ENCODE measurements around the gene SLX4IP. TPM values are rescaled to one million over a fixed set of nuclear protein-coding genes. Genes with fewer than 3 reads are reported as not detected.

The SLX4IP gene
- total RNA-seq, 2 experiments from 2014 or later, result 1.6 to 1.8 TPM

- H3K9me3 Mint-ChIP-seq, result no peaks in the 10 kb centered on the region
- no peak overlapping the region for H3K4me3 Mint-ChIP-seq
- H3K27ac Mint-ChIP-seq, result no peak overlapping the region
- Histone ChIP-seq H3K9me3 (ENCODE audit: control insufficient read depth in 1 of 2, insufficient read depth in 1 of 2, low read length in 2 of 2) (no peaks in the 10 kb centered on the region), H3K27me3 (ENCODE audit: control insufficient read depth in 1 of 2, insufficient read depth in 2 of 2, low read length in 2 of 2) (no peaks in the 10 kb centered on the region), H3K36me3 (ENCODE audit: insufficient read depth, low read length) (no peaks in the 10 kb centered on the region), H3K27ac (ENCODE audit: low read depth in 1 of 2, low read length in 2 of 2) (no peak overlapping the region), H3K4me1 (ENCODE audit: insufficient read depth, low read length) (no peaks in the 10 kb centered on the region), H3K4me3 (ENCODE audit: low read length) (no peak overlapping the region)
- no peak for TF ChIP-seq CTCF (IDR thresholded peaks at IDR 0.05)
- POLR2A ChIA-PET, result no interaction called here
- ATAC-seq (ENCODE audit: poor library complexity) (no peak), DNase-seq (no peak)
- H3K36me3 Mint-ChIP-seq (ENCODE audit: low read depth), result peaks cover 4% of the 10 kb centered on the region
- H3K27me3 Mint-ChIP-seq, result no peaks in the 10 kb centered on the region
- peaks cover 8% of the 10 kb centered on the region for H3K4me1 Mint-ChIP-seq (ENCODE audit: low read depth)
- intact Hi-C loops (cut with DNase I, micrococcal nuclease), result loop anchor here in 1 of 2 experiments (5.0 kb wide), 2 partner anchors 37 to 57 kb away; no protein-coding TSS in a partner anchor
- CTCF ChIA-PET, result no interaction called here
Measured at GRCh38 chr20:10524643-10525042, 89.5 kb downstream of the SLX4IP start.

- ATAC-seq (ENCODE audit: poor library complexity), result no peak
- ChIA-PET CTCF (no interaction called here), POLR2A (no interaction called here)
- intact Hi-C loops (cut with DNase I, micrococcal nuclease), result no loop called here
- Histone ChIP-seq H3K27me3 (ENCODE audit: control insufficient read depth in 1 of 2, insufficient read depth in 2 of 2, low read length in 2 of 2) (no peaks in the 10 kb centered on the region), H3K4me1 (ENCODE audit: insufficient read depth, low read length) (no peaks in the 10 kb centered on the region), H3K27ac (ENCODE audit: low read depth in 1 of 2, low read length in 2 of 2) (no peak overlapping the region), H3K9me3 (ENCODE audit: control insufficient read depth in 1 of 2, insufficient read depth in 1 of 2, low read length in 2 of 2) (no peaks in the 10 kb centered on the region), H3K4me3 (ENCODE audit: low read length) (no peak overlapping the region), H3K36me3 (ENCODE audit: insufficient read depth, low read length) (no peaks in the 10 kb centered on the region)
- Mint-ChIP-seq H3K4me3 (no peak overlapping the region), H3K27ac (no peak overlapping the region), H3K27me3 (no peaks in the 10 kb centered on the region), H3K9me3 (no peaks in the 10 kb centered on the region), H3K4me1 (ENCODE audit: low read depth) (no peaks in the 10 kb centered on the region), H3K36me3 (ENCODE audit: low read depth) (peaks cover 4% of the 10 kb centered on the region)
- TF ChIP-seq CTCF (IDR thresholded peaks at IDR 0.05), result no peak
- DNase-seq, result no peak
Measured at GRCh38 chr20:10527781-10528180, 92.7 kb downstream of the SLX4IP start.

GRCh38 chr20:10530883-10531282 lies 95.8 kb downstream of the SLX4IP start:
- CTCF ChIA-PET, result no interaction called here
- H3K4me3 Mint-ChIP-seq, result no peak overlapping the region
- peaks cover 3% of the 10 kb centered on the region for H3K36me3 Mint-ChIP-seq (ENCODE audit: low read depth)

More at GRCh38 chr20:10530883-10531282, 95.8 kb downstream of the SLX4IP start:
- no peak for TF ChIP-seq CTCF (IDR thresholded peaks at IDR 0.05)
- H3K4me3 ChIP-seq (ENCODE audit: low read length), result no peak overlapping the region
- no peaks in the 10 kb centered on the region for H3K4me1 Mint-ChIP-seq (ENCODE audit: low read depth)
- H3K9me3 Mint-ChIP-seq, result no peaks in the 10 kb centered on the region
- ATAC-seq (ENCODE audit: poor library complexity), result no peak
- no peak overlapping the region for H3K27ac Mint-ChIP-seq
- H3K9me3 ChIP-seq (ENCODE audit: control insufficient read depth in 1 of 2, insufficient read depth in 1 of 2, low read length in 2 of 2), result no peaks in the 10 kb centered on the region
- intact Hi-C loops (cut with DNase I, micrococcal nuclease), result no loop called here
- H3K27me3 Mint-ChIP-seq, result no peaks in the 10 kb centered on the region
- POLR2A ChIA-PET, result no interaction called here
- H3K36me3 ChIP-seq (ENCODE audit: insufficient read depth, low read length), result no peaks in the 10 kb centered on the region
- no peak overlapping the region for H3K27ac ChIP-seq (ENCODE audit: low read depth in 1 of 2, low read length in 2 of 2)
- H3K4me1 ChIP-seq (ENCODE audit: insufficient read depth, low read length), result no peaks in the 10 kb centered on the region
- no peaks in the 10 kb centered on the region for H3K27me3 ChIP-seq (ENCODE audit: control insufficient read depth in 1 of 2, insufficient read depth in 2 of 2, low read length in 2 of 2)
- DNase-seq, result no peak

Measured in CD4-positive, alpha-beta T cell (primary cell).